Subcutaneous abdominal adipose tissue (tissue), 5 donors: ENCODE results near the gene SNRPD3.
"Not testable (repeated sequence)": the region's sequence is repeated elsewhere in the genome, so short reads cannot be mapped to it uniquely, and the experiment has no call there.

Experiments
- H3K27ac ChIP-seq: one replicate; pipeline ENCODE4 v1.7.0; 2013; ENCODE audit warnings: low read depth, mild to moderate bottlenecking, inconsistent platforms, low read length, moderate library complexity
- H3K27me3 ChIP-seq, 5 donors: one replicate each; pipeline ENCODE4 v1.7.0; 2013; ENCODE audit warnings: low read length in 5 of 5, inconsistent platforms in 1 of 5; ENCODE audit not compliant: control insufficient read depth in 5 of 5, insufficient read depth in 4 of 5
- H3K36me3 ChIP-seq, 5 donors: one replicate each; pipeline ENCODE4 v1.7.0; 2013; ENCODE audit warnings: low read length in 5 of 5; ENCODE audit not compliant: control insufficient read depth in 5 of 5, insufficient read depth in 5 of 5
- H3K4me1 ChIP-seq, 5 donors: one replicate each; pipeline ENCODE4 v1.7.0; 2013; ENCODE audit warnings: low read length in 5 of 5, mild to moderate bottlenecking in 3 of 5, moderate library complexity in 1 of 5; ENCODE audit not compliant: control insufficient read depth in 5 of 5, insufficient read depth in 5 of 5
- H3K4me3 ChIP-seq, 5 donors: one replicate each; pipeline ENCODE4 v1.7.0; 2013; ENCODE audit warnings: low read length in 5 of 5, low read depth in 1 of 5
- H3K9ac ChIP-seq, 5 donors: one replicate each; pipeline ENCODE4 v1.7.0; 2013; ENCODE audit warnings: low read length in 5 of 5, mild to moderate bottlenecking in 4 of 5, moderate library complexity in 3 of 5
- H3K9me3 ChIP-seq, 5 donors: one replicate each; pipeline ENCODE4 v1.7.0; 2013; ENCODE audit warnings: low read length in 5 of 5; ENCODE audit not compliant: control insufficient read depth in 5 of 5
- donor health status: healthy.
- donor health status: healthy.
- donor health status: healthy.
- donor health status: healthy.
- donor health status: healthy.

SNRPD3 gene

DNA sequence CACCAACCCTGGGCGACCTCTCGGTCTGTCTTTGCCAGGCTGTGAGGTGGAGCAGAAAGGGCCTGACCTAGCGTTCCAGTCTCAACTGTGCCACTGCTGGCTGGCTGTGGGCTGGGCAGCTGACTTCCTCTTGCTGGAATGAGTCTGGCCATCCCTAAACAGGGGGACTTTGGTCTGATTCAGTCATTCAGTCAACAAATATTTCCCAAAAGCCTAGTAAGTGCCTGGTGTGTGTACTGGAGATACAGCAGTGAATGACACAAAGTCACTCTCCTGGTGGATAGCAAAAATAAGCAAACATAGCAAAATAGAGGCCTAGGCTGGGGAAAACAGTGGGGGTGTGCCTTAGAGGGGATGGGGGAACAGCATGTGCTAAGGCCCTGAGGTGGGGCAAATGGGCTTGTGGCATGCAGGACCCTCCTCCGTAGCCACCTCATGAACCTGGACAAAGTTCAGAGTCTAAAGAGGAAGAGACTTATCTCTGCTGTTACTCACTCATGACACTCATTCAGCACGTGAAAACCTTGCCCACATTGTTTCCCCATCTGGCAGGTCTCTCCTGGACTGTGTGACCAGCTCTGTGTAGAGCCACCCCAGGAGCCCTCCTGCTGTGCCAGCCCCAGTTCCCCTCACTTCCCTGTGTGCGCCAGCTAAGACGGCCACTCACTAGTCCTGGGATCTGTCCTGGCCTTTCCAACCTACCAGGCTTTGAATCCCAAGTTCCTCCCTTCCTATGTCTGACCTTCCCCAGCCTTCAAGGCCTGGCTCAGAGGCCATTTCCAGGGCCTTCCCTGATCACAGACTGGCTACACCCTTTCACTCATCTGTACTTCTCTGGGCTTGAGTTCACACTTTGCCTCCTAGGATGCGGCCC, 5.5 kb upstream of the SNRPD3 start:
- H3K9ac ChIP-seq: peak overlapping the region in 1 of 5 donors; percentile 5
- no peak overlapping the region for H3K27ac ChIP-seq
- H3K9me3 ChIP-seq: no peaks in the 10 kb centered on the region
- no peak overlapping the region for H3K4me3 ChIP-seq
- H3K4me1 ChIP-seq: peaks cover 12 to 46% (median 32%) of the 10 kb centered on the region in 5 donors
- H3K27me3 ChIP-seq: no peaks in the 10 kb centered on the region
- peaks cover 0 to 53% (median 38%) of the 10 kb centered on the region in 5 donors for H3K36me3 ChIP-seq

DNA sequence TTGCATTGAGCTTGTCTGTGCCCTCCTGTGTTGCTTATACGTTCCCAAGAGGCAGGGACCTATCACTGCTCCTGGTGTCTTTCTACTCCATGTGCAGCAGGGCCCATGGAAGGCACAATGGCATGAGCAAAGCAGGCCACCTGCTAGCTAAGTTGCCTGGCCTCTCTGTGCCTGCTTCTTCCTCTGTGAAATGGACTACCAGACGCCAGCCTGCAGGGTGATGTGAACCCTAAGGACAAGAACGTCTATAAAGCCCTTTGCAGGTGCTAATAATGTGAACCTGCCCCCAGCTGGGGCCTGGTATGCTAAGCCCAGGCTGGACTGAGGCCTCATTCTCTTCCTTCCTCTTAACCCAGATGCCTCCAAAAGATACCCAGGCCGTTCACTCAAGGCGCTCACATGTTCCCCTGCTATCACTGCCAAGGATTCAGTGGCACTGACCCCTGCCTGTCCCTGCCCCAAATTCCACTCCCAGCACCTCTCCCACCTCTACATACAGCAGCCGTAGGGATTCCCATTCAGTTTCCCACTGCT, 4.8 kb upstream of the SNRPD3 start:
- Histone ChIP-seq H3K4me3 (no peak overlapping the region), H3K27me3 (no peaks in the 10 kb centered on the region), H3K9ac (peak overlapping the region in 1 of 5 donors; percentile 5), H3K9me3 (no peaks in the 10 kb centered on the region), H3K4me1 (peaks cover 12 to 45% (median 29%) of the 10 kb centered on the region in 5 donors), H3K36me3 (peaks cover 0 to 52% (median 38%) of the 10 kb centered on the region in 5 donors), H3K27ac (no peak overlapping the region)

DNA sequence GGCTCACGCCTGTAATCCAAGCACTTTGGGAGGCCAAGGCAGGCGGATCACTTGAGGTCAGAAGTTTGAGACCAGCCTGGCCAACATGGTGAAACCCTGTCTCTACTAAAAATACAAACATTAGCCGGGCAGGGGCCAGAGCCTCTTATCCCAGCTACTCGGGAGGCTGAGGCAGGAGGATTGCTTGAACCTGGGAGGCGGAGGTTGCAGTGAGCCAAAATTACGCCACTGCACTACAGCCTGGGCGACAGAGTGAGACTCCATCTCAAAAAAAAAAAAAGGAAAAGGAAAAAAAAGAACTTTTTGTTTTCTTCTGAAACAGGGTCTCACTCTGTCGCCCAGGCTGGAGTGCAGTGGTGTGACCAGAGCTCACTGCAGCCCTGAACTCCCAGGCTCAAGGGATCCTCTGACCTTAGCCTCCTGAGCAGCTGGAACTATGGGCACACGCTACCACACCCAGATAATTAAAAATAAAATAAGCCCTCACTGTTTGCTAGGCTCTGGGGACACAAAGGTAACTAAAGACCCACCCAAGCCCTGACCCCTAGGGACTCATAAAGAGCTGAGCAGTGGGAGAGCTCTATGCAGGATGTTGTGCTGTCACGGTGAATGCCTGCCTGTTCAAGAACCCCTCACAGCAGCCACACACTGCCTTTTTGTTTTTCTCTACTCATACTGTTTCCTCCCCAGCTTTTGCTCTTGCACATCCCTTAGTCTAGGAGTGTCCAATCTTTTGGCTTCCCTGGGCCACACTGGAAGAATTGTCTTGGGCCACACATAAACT, 3.1 kb upstream of the SNRPD3 start:
- H3K27ac ChIP-seq: peak overlapping the region; percentile 96
- peak overlapping the region in 1 of 5 donors; percentile 96 for H3K9ac ChIP-seq

DNA sequence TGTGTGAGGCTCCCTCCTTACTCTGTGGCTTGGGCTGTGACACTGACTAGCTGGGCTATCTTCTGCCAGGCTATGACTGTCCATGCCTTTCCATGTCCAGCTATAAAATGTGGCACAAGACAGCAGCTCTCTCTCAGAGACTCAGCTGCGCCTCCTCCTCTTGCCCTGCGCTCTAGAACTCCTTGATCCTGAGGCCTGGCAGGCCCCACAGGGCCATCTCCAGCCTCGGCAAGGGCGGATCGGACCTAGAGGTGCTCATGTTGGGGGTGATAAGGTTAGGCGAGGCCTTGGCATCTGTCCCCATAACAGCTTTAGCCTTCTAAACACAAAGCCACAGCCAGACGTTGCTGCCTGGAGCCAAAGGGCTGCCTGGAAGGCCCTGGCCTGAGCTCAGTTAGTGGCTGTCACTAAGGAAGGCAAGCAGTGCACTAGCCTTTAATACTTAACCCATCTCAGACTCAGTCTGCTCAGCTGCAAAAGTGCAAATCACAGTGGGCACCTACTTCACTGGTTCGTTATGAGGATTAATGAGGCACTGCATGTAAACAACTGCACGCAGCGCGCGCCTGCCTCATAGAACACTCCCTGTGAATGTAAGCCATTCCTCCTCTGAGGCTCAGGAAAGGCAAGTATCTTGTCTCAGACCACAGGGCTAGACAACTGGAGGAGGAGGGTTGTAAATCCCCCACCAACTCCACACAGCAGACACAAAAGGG, 2.0 kb upstream of the SNRPD3 start:
- H3K9me3 ChIP-seq: no peaks in the 10 kb centered on the region
- peaks cover 7 to 37% (median 24%) of the 10 kb centered on the region in 5 donors for H3K36me3 ChIP-seq
- H3K9ac ChIP-seq: peak overlapping the region; percentile 84 to 98 (median 96)
- peak overlapping the region; percentile 81 to 92 (median 92) for H3K4me3 ChIP-seq
- H3K27ac ChIP-seq: peak overlapping the region; percentile 96
- peaks cover 19 to 61% (median 44%) of the 10 kb centered on the region in 5 donors for H3K4me1 ChIP-seq
- H3K27me3 ChIP-seq: no peaks in the 10 kb centered on the region

More for the DNA sequence above, 3.1 kb upstream of the SNRPD3 start:
- Histone ChIP-seq H3K36me3 (peaks cover 0 to 38% (median 25%) of the 10 kb centered on the region in 5 donors), H3K4me1 (peaks cover 19 to 61% (median 44%) of the 10 kb centered on the region in 5 donors), H3K4me3 (peak overlapping the region in 3 of 5 donors; percentile 81 to 92 (median 85))
- H3K27me3 ChIP-seq, H3K9me3 ChIP-seq: not testable (repeated sequence)

DNA sequence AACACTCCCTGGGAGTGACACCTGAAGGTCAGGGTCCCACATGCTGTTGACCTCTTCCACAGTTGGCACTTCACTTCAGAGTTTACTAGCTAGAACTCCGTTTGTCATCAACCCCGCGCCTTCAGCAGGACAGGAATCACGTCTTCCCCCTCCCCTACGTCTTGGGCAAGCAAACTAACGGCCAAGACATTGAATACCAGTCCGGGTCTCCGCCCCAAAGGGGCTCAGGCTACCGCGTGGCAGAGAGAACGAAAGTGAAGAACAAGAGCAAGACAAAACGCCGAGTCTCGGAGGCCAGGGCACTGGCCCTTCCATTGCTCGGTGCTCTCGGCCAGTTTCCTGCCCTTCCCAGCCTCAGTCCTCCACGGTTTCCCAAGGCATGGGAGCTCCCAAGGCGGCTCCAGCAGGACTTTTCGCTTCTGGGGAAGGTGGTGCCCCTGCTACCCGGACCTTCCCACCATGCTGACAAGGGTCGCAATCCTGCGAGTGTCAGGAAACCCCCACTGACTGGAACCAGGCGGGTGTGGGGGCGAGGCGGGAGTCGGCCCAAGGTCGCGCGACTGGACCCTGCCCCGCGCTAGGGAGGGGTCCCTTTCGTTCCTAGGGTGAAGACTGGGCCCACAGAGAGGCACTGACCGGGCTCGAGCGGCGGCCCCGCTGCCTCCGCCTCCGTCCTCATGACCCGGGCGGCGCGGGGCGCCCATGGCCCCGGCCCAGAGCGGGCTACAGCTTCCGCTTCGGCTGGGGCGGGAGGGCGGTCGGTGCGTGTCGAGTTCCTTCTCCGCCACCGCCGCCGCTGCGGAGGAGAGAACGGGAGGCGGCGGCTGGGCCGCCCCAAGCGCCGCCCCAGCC, 1.3 kb upstream of the SNRPD3 start, which contains the start of gene GUCD1:
TSS of gene GUCD1 (minus strand) at position 826 of the 852 bp plus-strand sequence. CDS start at position 679, 147 bp downstream.
- H3K27me3 ChIP-seq: no peaks in the 10 kb centered on the region
- H3K9ac ChIP-seq: peak within 1 kb of the TSS; percentile 92 to 98 (median 96)
- peak within 1 kb of the TSS; percentile 98 for H3K27ac ChIP-seq
- no peaks in the 10 kb centered on the region for H3K9me3 ChIP-seq
- H3K4me1 ChIP-seq: peaks cover 19 to 58% (median 47%) of the 10 kb centered on the region in 5 donors
- peaks cover 12 to 43% (median 28%) of the 10 kb centered on the region in 5 donors for H3K36me3 ChIP-seq
- H3K4me3 ChIP-seq: peak within 1 kb of the TSS; percentile 81 to 99 (median 96)

DNA sequence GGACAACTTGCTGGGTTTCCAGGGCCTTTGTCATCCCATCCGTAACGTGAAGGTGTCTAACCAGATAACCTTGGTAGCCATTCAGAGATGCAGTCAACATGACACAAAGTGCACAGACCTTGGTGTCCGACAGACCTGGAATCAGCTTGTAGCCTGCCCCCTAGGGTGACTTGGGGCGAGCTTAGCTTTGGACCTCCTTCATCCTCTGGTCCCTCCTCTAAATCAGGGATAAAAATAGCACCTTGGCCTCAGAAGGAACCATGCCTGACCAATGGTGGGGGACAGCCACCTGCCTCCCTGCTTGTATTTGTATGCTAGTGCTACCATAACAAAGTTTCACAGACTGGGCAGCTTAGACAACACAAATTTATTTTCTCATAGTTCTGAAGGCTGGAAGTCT, 3.7 kb downstream of the SNRPD3 start:
- no peak overlapping the region for H3K27ac ChIP-seq
- H3K4me1 ChIP-seq: peaks cover 7 to 32% (median 27%) of the 10 kb centered on the region in 5 donors
- H3K36me3 ChIP-seq: peaks cover 15 to 44% (median 33%) of the 10 kb centered on the region in 5 donors
- no peaks in the 10 kb centered on the region for H3K27me3 ChIP-seq
- H3K4me3 ChIP-seq: no peak overlapping the region
- peak overlapping the region in 1 of 5 donors; percentile 10 for H3K9ac ChIP-seq
- H3K9me3 ChIP-seq: no peaks in the 10 kb centered on the region

DNA sequence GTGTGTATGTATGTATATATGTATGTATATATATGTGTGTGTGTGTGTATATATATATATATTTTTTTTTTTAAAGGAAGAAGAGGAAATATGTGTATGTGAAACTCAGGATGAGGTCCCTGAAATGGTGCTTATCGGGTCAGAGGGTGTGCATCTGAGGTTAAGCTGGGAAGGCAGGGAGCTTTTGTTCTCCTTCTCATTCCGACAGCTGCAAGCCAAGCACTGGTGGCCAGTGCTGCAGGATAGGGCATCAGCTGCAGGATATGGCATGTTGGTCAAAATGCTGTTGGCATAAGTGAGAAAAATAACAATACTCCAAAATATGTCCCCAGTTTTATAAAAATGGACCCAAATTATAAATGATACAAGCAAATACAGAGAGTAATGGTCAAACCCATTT, 7.4 kb downstream of the SNRPD3 start:
- peaks cover 0 to 22% (median 17%) of the 10 kb centered on the region in 5 donors for H3K4me1 ChIP-seq
- H3K4me3 ChIP-seq: no peak overlapping the region
- H3K27me3 ChIP-seq: no peaks in the 10 kb centered on the region
- H3K9ac ChIP-seq: peak overlapping the region in 1 of 5 donors; percentile 48
- H3K27ac ChIP-seq: peak overlapping the region; percentile 38
- H3K9me3 ChIP-seq: no peaks in the 10 kb centered on the region
- peaks cover 11 to 51% (median 37%) of the 10 kb centered on the region in 5 donors for H3K36me3 ChIP-seq

DNA sequence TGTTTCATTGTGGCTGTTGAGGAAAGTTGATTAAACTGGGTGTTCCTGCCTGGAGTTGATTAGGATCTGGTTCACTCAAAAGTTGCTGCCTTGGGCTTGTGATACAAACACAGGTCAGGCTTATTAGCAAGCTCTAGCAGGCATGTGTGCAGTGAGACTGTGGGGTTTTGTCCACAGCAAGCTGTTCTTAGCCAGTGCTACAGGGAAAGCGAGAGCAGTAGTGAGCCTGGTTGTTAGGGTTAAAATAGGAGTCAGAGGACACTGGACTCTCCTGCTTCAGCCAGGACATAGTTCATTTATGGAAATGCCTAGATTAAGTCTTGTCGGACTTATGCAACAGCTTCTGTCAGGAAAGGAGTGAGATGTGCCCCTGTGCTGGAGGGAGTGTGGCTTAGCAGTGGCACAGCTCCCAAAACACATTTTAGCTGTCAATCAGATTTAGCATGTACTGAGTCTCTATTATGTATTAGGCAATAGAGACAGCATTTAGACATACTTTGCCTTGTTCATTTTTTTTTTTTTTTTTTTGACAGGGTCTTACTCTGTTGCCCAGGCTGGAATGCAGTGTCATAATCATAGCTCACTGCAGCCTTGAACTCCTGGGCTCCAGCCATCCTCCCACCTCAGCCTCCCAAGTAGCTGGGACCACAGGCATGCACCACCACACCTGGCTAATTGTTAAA, 8.7 kb downstream of the SNRPD3 start:
- Histone ChIP-seq H3K4me1 (peaks cover 0 to 22% (median 14%) of the 10 kb centered on the region in 5 donors), H3K9me3 (no peaks in the 10 kb centered on the region), H3K27me3 (no peaks in the 10 kb centered on the region), H3K4me3 (no peak overlapping the region), H3K36me3 (peaks cover 7 to 47% (median 34%) of the 10 kb centered on the region in 5 donors), H3K27ac (peak overlapping the region; percentile 38), H3K9ac (peak overlapping the region in 3 of 5 donors; percentile 10 to 61 (median 15))
